Mesenchymal stem cell (in vitro differentiated cells and primary cell): ENCODE results near the gene SSH2.

Source experiments
- DNase-seq: peaks from one replicate; pipeline ENCODE4 v3.0.0-alpha.2; 2013
- H2AFZ ChIP-seq: one replicate; pipeline ENCODE4 v1.6.1; 2013; ENCODE audit warnings: low read depth, mild to moderate bottlenecking, control low read depth, inconsistent platforms, low read length, moderate library complexity
- H2AK5ac ChIP-seq: 2 replicates; pipeline ENCODE4 v1.6.1; 2013; ENCODE audit warnings: low read length, moderate library complexity, mild to moderate bottlenecking, inconsistent platforms; ENCODE audit not compliant: severe bottlenecking
- H2BK120ac ChIP-seq: one replicate; pipeline ENCODE4 v1.6.1; 2013; ENCODE audit warnings: low read depth, mild to moderate bottlenecking, inconsistent platforms, low read length, moderate library complexity
- H2BK12ac ChIP-seq, 2 experiments: one replicate each; pipeline ENCODE4 v1.6.1; 2013; ENCODE audit warnings: inconsistent platforms in 2 of 2, low read length in 2 of 2, mild to moderate bottlenecking in 2 of 2, moderate library complexity in 2 of 2, control low read depth in 1 of 2
- H2BK15ac ChIP-seq: one replicate; pipeline ENCODE4 v1.6.1; 2013; ENCODE audit warnings: mild to moderate bottlenecking, low read depth, inconsistent platforms; ENCODE audit not compliant: poor library complexity, severe bottlenecking
- H2BK5ac ChIP-seq: 2 replicates; pipeline ENCODE4 v1.6.1; 2013; ENCODE audit warnings: low read depth, mild to moderate bottlenecking, low read length, control low read depth, inconsistent platforms; ENCODE audit not compliant: poor library complexity, severe bottlenecking
- H3K14ac ChIP-seq, 2 experiments: one replicate each; pipeline ENCODE4 v1.6.1; 2013; ENCODE audit warnings: inconsistent platforms in 2 of 2, low read length in 2 of 2, control low read depth in 1 of 2, mild to moderate bottlenecking in 1 of 2, moderate library complexity in 1 of 2
- H3K18ac ChIP-seq, 2 experiments: one replicate each; pipeline ENCODE4 v1.6.1; 2013; ENCODE audit warnings: inconsistent platforms in 2 of 2, low read length in 2 of 2, control low read depth in 1 of 2, low read depth in 1 of 2, mild to moderate bottlenecking in 1 of 2
- H3K23ac ChIP-seq, 2 experiments: one replicate each; pipeline ENCODE4 v1.6.1; 2013; ENCODE audit warnings: inconsistent platforms in 2 of 2, low read length in 2 of 2, mild to moderate bottlenecking in 2 of 2, moderate library complexity in 2 of 2, control low read depth in 1 of 2
- H3K27ac ChIP-seq: 2 replicates; pipeline ENCODE4 v1.5.1; 2013; ENCODE audit warnings: mild to moderate bottlenecking, moderate library complexity, low read length, control low read depth, inconsistent platforms; ENCODE audit not compliant: poor library complexity, severe bottlenecking
- H3K27me3 ChIP-seq, 2 experiments: 2 replicates each; pipeline versions ENCODE4 v1.6.1 to v1.7.0; 2013; ENCODE audit warnings: low read length in 2 of 2, mild to moderate bottlenecking in 2 of 2, moderate library complexity in 2 of 2, control low read depth in 1 of 2, inconsistent platforms in 1 of 2; ENCODE audit not compliant: control insufficient read depth in 1 of 2, insufficient read depth in 1 of 2
- H3K36me3 ChIP-seq, 2 experiments: 2 replicates each; pipeline versions ENCODE4 v1.6.1 to v1.7.0; 2013; ENCODE audit warnings: low read length in 2 of 2, control low read depth in 1 of 2, inconsistent platforms in 1 of 2, low read depth in 1 of 2, mild to moderate bottlenecking in 1 of 2; ENCODE audit not compliant: insufficient read depth in 2 of 2, control insufficient read depth in 1 of 2
- H3K4ac ChIP-seq, 2 experiments: one replicate each; pipeline ENCODE4 v1.6.1; 2013; ENCODE audit warnings: inconsistent platforms in 2 of 2, low read length in 2 of 2, mild to moderate bottlenecking in 2 of 2, moderate library complexity in 2 of 2, control low read depth in 1 of 2, low read depth in 1 of 2
- H3K4me1 ChIP-seq: 2 replicates; pipeline ENCODE4 v1.6.1; 2013; ENCODE audit warnings: low read depth, low read length, control low read depth; ENCODE audit not compliant: control insufficient read depth, insufficient read depth
- H3K4me2 ChIP-seq: 2 replicates; pipeline ENCODE4 v1.6.1; 2013; ENCODE audit warnings: low read length, mild to moderate bottlenecking, inconsistent platforms; ENCODE audit not compliant: poor library complexity, severe bottlenecking
- H3K4me3 ChIP-seq, 2 experiments: 2 replicates each; pipeline versions ENCODE4 v1.5.1 to v1.7.0; 2013; ENCODE audit warnings: low read length in 2 of 2, mild to moderate bottlenecking in 2 of 2, control low read depth in 1 of 2, low read depth in 1 of 2; ENCODE audit not compliant: insufficient read depth in 1 of 2
- H3K79me1 ChIP-seq: replicated peaks from 2 replicates; pipeline ENCODE4 v1.6.1; 2013; ENCODE audit warnings: mild to moderate bottlenecking, control low read depth, low read length, inconsistent platforms; ENCODE audit not compliant: poor library complexity, severe bottlenecking
- H3K9ac ChIP-seq: 2 replicates; pipeline ENCODE4 v1.7.0; 2013; ENCODE audit warnings: mild to moderate bottlenecking, low read length, moderate library complexity
- H3K9me3 ChIP-seq: 2 replicates; pipeline ENCODE4 v1.7.0; 2013; ENCODE audit warnings: mild to moderate bottlenecking, low read length; ENCODE audit not compliant: control insufficient read depth
- H4K8ac ChIP-seq: one replicate; pipeline ENCODE4 v1.6.1; 2013; ENCODE audit warnings: inconsistent platforms, mild to moderate bottlenecking, low read length, moderate library complexity
- H4K91ac ChIP-seq: one replicate; pipeline ENCODE4 v1.6.1; 2013; ENCODE audit warnings: mild to moderate bottlenecking, low read length, inconsistent platforms
- WGBS: methylation state at CpG from one replicate; pipeline ENCODE4 v1.1.7; 2013; ENCODE audit warnings: mixed read lengths; 5-methylcytosine and 5-hydroxymethylcytosine counted together

SSH2 gene

DNA sequence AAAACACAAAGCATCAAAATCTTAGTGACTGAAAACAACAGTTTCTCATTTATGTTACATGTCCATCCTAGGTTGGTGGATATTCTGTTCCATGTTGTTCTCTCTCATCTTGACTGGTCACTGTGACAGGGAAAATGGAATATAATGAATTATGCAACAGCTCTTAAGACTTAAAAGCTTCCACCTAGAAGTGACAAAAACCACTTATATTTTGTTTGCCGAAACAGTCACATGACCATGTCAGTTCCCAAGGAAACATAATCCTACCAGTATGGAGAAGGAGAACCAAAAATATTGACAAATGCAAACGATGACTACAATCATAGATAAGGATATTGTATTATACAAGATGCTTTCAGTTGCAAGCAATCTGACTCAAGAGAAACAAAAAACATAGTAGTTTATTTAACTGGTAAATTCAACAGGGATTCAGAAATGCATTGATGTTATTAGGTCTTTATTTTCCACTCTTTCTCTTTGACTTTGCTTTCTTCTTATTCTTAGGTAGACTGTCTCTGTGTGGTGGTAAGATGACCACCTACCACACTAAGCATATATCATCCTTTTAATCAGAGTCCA lies 103.8 kb downstream of the SSH2 start:
- Histone ChIP-seq H3K9me3 (no peaks in the 10 kb centered on the region), H3K27ac (no peak overlapping the region), H2BK5ac (no peak overlapping the region), H3K4me3 (no peak overlapping the region), H3K79me1 (peaks cover 19% of the 10 kb centered on the region), H3K23ac (no peak overlapping the region), H4K91ac (no peak overlapping the region), H2AK5ac (no peak overlapping the region), H3K4me2 (no peak overlapping the region), H3K9ac (no peak overlapping the region), H2AFZ (no peak overlapping the region), H3K18ac (no peak overlapping the region), H3K4me1 (no peaks in the 10 kb centered on the region), H3K27me3 (no peaks in the 10 kb centered on the region), H3K36me3 (no peaks in the 10 kb centered on the region), H2BK120ac (no peak overlapping the region), H3K4ac (no peak overlapping the region), H2BK12ac (no peak overlapping the region), H3K14ac (no peak overlapping the region), H2BK15ac (no peak overlapping the region), H4K8ac (no peak overlapping the region)
- WGBS, result no CpG with 5 or more reads among the region's 2 CpGs
- no peak for DNase-seq

DNA sequence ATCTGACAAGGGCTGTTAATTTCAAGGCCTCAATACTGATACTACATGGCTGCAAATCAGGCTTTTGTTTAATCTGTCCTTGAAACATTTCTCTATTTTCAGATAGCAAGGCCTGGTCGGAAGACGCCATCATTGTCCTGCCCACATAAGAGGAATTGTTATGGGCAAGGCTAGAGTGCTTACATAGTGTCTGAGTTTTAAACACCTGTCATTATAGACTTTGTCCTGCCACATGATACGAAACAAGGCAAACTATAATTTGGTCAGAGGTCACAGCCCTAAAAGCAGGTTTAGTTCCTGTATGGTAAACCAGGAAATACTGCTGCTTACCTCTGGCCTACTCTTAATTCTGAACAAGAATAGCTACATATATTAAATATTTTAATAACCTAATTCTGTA lies 104.4 kb downstream of the SSH2 start:
- H3K27me3 ChIP-seq, result no peaks in the 10 kb centered on the region
- H4K91ac ChIP-seq, result no peak overlapping the region
- no peak overlapping the region for H3K14ac ChIP-seq
- peaks cover 19% of the 10 kb centered on the region for H3K79me1 ChIP-seq
- 96% methylated on average over 3 of the region's 3 CpGs for WGBS
- H3K4ac ChIP-seq, result no peak overlapping the region
- no peak overlapping the region for H2BK12ac ChIP-seq
- no peak overlapping the region for H3K23ac ChIP-seq
- DNase-seq, result no peak
- no peak overlapping the region for H3K18ac ChIP-seq
- H2BK5ac ChIP-seq, result no peak overlapping the region
- H3K27ac ChIP-seq, result no peak overlapping the region
- H2BK120ac ChIP-seq, result no peak overlapping the region
- no peak overlapping the region for H3K4me3 ChIP-seq
- no peak overlapping the region for H2AFZ ChIP-seq
- no peak overlapping the region for H2BK15ac ChIP-seq
- H3K4me1 ChIP-seq, result no peaks in the 10 kb centered on the region
- H2AK5ac ChIP-seq, result no peak overlapping the region
- no peak overlapping the region for H3K4me2 ChIP-seq
- H3K36me3 ChIP-seq, result no peaks in the 10 kb centered on the region
- no peaks in the 10 kb centered on the region for H3K9me3 ChIP-seq
- H3K9ac ChIP-seq, result no peak overlapping the region
- H4K8ac ChIP-seq, result no peak overlapping the region

DNA sequence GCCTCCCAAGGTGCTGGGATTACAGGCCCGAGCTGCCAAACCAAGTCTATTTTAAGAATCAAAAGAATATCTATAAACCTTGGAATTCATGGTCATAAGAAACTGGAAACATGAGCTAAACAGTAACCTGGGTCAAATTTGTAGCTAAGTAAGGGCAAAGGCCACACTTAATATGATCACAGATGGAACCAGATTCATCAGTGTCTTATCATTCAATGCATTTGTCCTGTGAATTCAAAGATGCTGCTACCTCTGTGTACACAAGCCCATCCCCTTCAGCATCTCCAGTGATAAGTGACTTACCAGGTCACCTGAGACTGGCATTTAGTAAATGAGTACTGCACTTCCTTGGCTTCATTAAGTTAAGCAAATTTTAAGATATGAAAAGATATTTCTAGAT lies 108.1 kb downstream of the SSH2 start:
- Histone ChIP-seq H2BK120ac (no peak overlapping the region), H3K9ac (no peak overlapping the region), H2BK15ac (no peak overlapping the region), H2BK12ac (no peak overlapping the region), H3K9me3 (no peaks in the 10 kb centered on the region), H3K18ac (no peak overlapping the region), H3K36me3 (no peaks in the 10 kb centered on the region), H4K8ac (no peak overlapping the region), H3K4me3 (no peak overlapping the region), H3K23ac (no peak overlapping the region), H3K4me1 (no peaks in the 10 kb centered on the region), H2AK5ac (no peak overlapping the region), H3K14ac (no peak overlapping the region), H3K27me3 (no peaks in the 10 kb centered on the region), H3K79me1 (peaks cover 14% of the 10 kb centered on the region), H3K27ac (no peak overlapping the region), H4K91ac (no peak overlapping the region), H2BK5ac (no peak overlapping the region), H2AFZ (no peak overlapping the region), H3K4ac (no peak overlapping the region), H3K4me2 (no peak overlapping the region)
- DNase-seq, result no peak
- no CpG with 5 or more reads among the region's 1 CpG for WGBS

DNA sequence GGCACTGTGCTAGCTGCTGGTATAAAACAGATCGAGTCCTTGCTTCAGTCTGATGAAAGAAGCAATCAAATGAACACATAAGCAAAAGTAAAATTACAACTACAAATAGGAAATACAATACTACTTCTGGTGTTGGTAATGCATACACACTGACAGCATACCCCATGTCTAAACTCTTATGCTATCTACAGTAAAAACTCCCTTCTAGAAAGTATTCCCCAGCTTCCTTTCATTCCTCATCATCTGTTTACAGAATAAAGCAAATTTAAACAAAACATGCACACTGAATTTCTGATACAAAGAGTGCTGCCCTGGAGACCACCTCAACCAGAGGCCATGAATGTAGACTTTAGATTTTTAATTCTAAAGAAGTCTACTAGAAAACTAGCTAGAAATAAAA lies 109.6 kb downstream of the SSH2 start:
- Histone ChIP-seq H2BK120ac (no peak overlapping the region), H3K4ac (no peak overlapping the region), H4K91ac (no peak overlapping the region), H2AK5ac (no peak overlapping the region), H2BK12ac (no peak overlapping the region), H3K79me1 (peaks cover 16% of the 10 kb centered on the region), H3K23ac (no peak overlapping the region), H4K8ac (no peak overlapping the region), H3K18ac (no peak overlapping the region), H3K4me3 (no peak overlapping the region), H3K27me3 (no peaks in the 10 kb centered on the region), H3K36me3 (no peaks in the 10 kb centered on the region), H3K14ac (no peak overlapping the region), H3K9me3 (no peaks in the 10 kb centered on the region), H3K9ac (no peak overlapping the region), H2BK15ac (no peak overlapping the region), H3K27ac (no peak overlapping the region), H3K4me1 (no peaks in the 10 kb centered on the region), H2AFZ (no peak overlapping the region), H2BK5ac (no peak overlapping the region), H3K4me2 (no peak overlapping the region)
- WGBS, result no CpG with 5 or more reads among the region's 1 CpG
- no peak for DNase-seq
